ENCODE results near the gene RPL18A. TPM values are rescaled to one million over a fixed set of nuclear protein-coding genes. Genes with fewer than 3 reads are reported as not detected.

Gene RPL18A
- total RNA-seq, 4 donors from 2014 or later: 799 to 1,594 (median 1,135) TPM

DNA sequence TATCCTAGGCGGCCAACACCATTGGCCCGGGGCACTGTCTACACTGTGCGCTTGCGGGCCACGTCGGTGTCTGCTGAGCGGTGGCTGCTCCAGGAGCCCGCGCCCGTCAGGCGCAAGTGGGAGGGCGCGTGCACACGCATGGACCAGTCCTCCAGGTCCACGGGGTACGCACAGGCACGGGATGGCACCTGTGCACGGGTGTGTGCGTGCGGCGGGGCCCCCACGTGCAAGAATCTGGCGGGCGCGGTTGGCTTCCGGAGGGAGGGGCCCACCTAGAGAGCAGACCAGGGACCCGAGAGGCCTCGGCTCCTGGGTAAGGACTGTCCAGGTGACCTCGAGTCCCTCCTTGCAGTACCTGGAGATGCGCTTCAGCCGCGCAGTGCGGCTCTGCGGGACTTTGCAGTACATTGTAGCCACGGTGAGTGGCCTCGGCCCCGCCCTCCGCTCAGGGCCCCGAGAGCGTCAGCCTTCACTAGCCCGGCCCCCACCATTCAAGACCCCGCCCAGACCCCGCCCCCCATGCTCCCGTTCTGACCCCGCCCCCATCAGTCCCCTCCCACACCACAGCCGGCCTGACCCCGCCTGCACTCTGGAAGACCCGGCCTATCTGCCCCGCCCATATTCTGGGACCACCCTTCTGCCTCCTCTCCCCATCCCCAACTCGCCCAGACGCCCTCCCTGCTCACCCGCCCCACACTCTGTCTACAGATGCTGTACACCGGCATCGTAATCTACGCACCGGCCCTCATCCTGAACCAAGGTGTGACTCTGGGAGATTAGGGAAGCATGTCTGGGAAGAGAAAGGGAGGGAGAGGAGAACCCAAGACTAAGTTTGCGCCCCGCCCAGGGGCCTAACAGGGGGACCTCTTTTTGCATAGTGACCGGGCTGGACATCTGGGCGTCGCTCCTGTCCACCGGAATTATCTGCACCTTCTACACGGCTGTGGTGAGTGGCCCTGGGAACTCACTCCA is 14.4 kb downstream of the RPL18A start:
- peaks cover 97% of the 10 kb centered on the region for H3K27me3 ChIP-seq
- H3K9me3 ChIP-seq: no peaks in the 10 kb centered on the region
- TF ChIP-seq POLR2AphosphoS5 (IDR thresholded peaks at IDR 0.05): no peak
- TF ChIP-seq, protein P1, sequence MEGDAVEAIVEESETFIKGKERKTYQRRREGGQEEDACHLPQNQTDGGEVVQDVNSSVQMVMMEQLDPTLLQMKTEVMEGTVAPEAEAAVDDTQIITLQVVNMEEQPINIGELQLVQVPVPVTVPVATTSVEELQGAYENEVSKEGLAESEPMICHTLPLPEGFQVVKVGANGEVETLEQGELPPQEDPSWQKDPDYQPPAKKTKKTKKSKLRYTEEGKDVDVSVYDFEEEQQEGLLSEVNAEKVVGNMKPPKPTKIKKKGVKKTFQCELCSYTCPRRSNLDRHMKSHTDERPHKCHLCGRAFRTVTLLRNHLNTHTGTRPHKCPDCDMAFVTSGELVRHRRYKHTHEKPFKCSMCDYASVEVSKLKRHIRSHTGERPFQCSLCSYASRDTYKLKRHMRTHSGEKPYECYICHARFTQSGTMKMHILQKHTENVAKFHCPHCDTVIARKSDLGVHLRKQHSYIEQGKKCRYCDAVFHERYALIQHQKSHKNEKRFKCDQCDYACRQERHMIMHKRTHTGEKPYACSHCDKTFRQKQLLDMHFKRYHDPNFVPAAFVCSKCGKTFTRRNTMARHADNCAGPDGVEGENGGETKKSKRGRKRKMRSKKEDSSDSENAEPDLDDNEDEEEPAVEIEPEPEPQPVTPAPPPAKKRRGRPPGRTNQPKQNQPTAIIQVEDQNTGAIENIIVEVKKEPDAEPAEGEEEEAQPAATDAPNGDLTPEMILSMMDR (IDR thresholded peaks at IDR 0.05): no peak
- no peak for TF ChIP-seq EP300 (IDR thresholded peaks at IDR 0.05)
- no peak for TF ChIP-seq POLR2A (IDR thresholded peaks at IDR 0.05)
- peak; percentile 19 for ATAC-seq
- 9 to 33% methylated on average over 4 of the region's 63 CpGs for WGBS, 2 donors (ENCODE audit: low coverage in 1 of 2)
- H3K36me3 ChIP-seq: no peaks in the 10 kb centered on the region
- peaks cover 0 to 32% (median 11%) of the 10 kb centered on the region in 3 donors for H3K4me1 ChIP-seq
- H3K4me3 ChIP-seq: no peak overlapping the region
- no peak overlapping the region for H3K27ac ChIP-seq

DNA sequence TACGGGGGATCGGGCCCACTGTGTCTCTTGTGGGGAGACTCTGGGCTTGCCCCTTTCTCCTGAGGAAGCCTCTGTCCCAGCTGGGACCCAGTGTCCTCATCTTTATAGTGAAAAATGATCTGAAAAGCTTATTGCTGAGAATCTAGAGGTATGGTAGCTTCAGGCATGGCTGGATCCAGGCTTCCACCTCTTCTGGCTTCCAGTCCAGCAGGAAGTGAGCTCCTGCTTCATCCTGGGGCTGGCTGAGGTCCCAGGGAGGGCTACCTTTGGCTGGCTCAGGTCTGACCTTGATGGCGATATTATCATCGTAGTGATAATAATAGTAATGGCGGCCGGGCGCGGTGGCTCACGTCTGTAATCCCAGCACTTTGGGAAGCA is 15.0 kb downstream of the RPL18A start:
- ATAC-seq: no peak
- TF ChIP-seq, protein P1 (IDR thresholded peaks at IDR 0.05): no peak
- TF ChIP-seq POLR2A (IDR thresholded peaks at IDR 0.05): no peak
- TF ChIP-seq POLR2AphosphoS5 (IDR thresholded peaks at IDR 0.05): no peak
- TF ChIP-seq EP300 (IDR thresholded peaks at IDR 0.05): no peak
- Histone ChIP-seq H3K4me3 (no peak overlapping the region), H3K4me1 (peaks cover 0 to 32% (median 11%) of the 10 kb centered on the region in 3 donors), H3K36me3 (no peaks in the 10 kb centered on the region), H3K27ac (no peak overlapping the region), H3K27me3 (peaks cover 99% of the 10 kb centered on the region), H3K9me3 (no peaks in the 10 kb centered on the region)
- WGBS, 2 donors (ENCODE audit: low coverage in 1 of 2): 89 to 92% methylated on average over 6 to 7 of the region's 9 CpGs

DNA sequence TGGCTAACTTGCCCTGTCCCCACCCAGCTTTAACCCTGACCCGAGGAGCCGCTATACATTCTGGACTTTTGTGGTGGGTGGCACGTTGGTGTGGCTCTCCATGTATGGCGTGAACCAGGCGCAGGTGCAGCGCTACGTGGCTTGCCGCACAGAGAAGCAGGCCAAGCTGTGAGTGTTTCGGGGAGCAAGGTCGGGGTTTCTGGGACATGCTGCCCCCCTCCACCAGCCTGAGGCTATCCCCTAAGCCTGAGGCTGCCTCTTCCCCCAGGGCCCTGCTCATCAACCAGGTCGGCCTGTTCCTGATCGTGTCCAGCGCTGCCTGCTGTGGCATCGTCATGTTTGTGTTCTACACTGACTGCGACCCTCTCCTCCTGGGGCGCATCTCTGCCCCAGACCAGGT is 18.0 kb downstream of the RPL18A start:
- Histone ChIP-seq H3K36me3 (no peaks in the 10 kb centered on the region), H3K9me3 (no peaks in the 10 kb centered on the region), H3K27me3 (peaks cover 89% of the 10 kb centered on the region), H3K27ac (no peak overlapping the region), H3K4me1 (peaks cover 0 to 16% (median 5%) of the 10 kb centered on the region in 3 donors), H3K4me3 (no peak overlapping the region)
- no CpG with 5 or more reads among the region's 16 CpGs for WGBS, 2 donors (ENCODE audit: low coverage in 1 of 2)
- no peak for ATAC-seq
- TF ChIP-seq POLR2AphosphoS5 (IDR thresholded peaks at IDR 0.05): no peak
- no peak for TF ChIP-seq EP300 (IDR thresholded peaks at IDR 0.05)
- no peak for TF ChIP-seq POLR2A (IDR thresholded peaks at IDR 0.05)
- TF ChIP-seq, protein P1 (IDR thresholded peaks at IDR 0.05): no peak

DNA sequence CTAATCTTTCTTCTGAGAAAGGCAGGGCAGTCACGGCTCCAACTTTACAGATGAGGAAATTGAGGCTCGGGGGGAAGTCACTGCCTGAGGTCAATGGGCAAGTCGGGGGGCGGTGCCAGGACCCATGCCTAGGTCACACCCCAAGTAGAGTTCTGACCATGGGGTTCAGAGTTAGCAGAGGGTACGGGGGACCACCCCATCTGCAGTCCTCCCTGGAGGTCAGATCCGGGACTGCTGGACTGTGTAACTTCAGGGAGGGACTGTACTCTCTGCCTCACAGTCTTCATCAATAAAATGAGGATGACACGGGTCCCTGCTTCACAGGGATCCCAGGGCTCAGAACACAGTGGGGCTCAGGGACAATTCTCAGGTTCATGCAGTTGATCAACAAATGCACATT is 19.8 kb downstream of the RPL18A start:
- Histone ChIP-seq H3K27me3 (peaks cover 88% of the 10 kb centered on the region), H3K36me3 (no peaks in the 10 kb centered on the region), H3K9me3 (no peaks in the 10 kb centered on the region), H3K4me3 (no peak overlapping the region), H3K4me1 (peaks cover 0 to under 1% (median 0%) of the 10 kb centered on the region in 3 donors), H3K27ac (no peak overlapping the region)
- WGBS, 2 donors (ENCODE audit: low coverage in 1 of 2): 57 to 70% methylated on average over 1 to 3 of the region's 7 CpGs
- TF ChIP-seq, protein P1 (IDR thresholded peaks at IDR 0.05): no peak
- TF ChIP-seq EP300 (IDR thresholded peaks at IDR 0.05): no peak
- TF ChIP-seq POLR2AphosphoS5 (IDR thresholded peaks at IDR 0.05): no peak
- no peak for TF ChIP-seq POLR2A (IDR thresholded peaks at IDR 0.05)
- no peak for ATAC-seq

DNA sequence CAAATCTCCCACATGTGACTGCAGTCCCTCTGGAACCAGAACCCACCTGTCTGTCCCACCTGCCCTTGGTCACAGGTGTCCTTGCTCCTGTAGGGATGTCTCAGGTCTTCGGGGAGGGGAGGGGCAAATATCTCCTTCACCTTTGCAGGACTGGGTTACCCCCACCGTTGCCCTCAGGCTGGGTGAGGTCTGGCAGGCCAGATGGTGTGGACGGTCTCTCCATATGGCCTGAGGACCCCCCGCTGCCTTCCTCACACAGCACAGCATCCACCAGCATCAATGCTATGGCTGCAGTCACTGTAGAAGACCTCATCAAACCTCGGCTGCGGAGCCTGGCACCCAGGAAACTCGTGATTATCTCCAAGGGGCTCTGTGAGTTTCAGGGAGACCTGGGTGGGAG is 22.0 kb downstream of the RPL18A start:
- TF ChIP-seq, protein P1 (IDR thresholded peaks at IDR 0.05): no peak
- no peak for TF ChIP-seq POLR2A (IDR thresholded peaks at IDR 0.05)
- no peak for TF ChIP-seq EP300 (IDR thresholded peaks at IDR 0.05)
- no peak for TF ChIP-seq POLR2AphosphoS5 (IDR thresholded peaks at IDR 0.05)
- H3K4me3 ChIP-seq: no peak overlapping the region
- no peaks in the 10 kb centered on the region for H3K4me1 ChIP-seq
- H3K27ac ChIP-seq: no peak overlapping the region
- ATAC-seq: no peak
- no peaks in the 10 kb centered on the region for H3K36me3 ChIP-seq
- H3K27me3 ChIP-seq: peaks cover 66% of the 10 kb centered on the region
- no peaks in the 10 kb centered on the region for H3K9me3 ChIP-seq
- WGBS, 2 donors (ENCODE audit: low coverage in 1 of 2): 80% methylated on average over 7 of the region's 7 CpGs; no CpG with 5 or more reads in 1 of the 2 donors
